Panc1 (cell line): ENCODE data around the gene KIF25. TPM values are rescaled to one million over a fixed set of nuclear protein-coding genes. Genes with fewer than 3 reads are reported as not detected.

Experiments used
- ATAC-seq: fragments of 200-7000 bp; cut with Tn5 transposase; 2 replicates; pipeline ENCODE4 v1.9.1; 2020; ENCODE audit warnings: mild to moderate bottlenecking, moderate library complexity
- Bru-seq: library from RNA; stranded (reverse); fragments of 400-500 nt; gene quantifications from one replicate; lab custom pipeline; 2021; lab: Mats Ljungman, UMichigan
- BruChase-seq, 2 experiments: library from RNA; stranded (reverse); fragments of 400-500 nt; gene quantifications; one replicate each; lab custom pipeline; 2021; lab: Mats Ljungman, UMichigan
- BruUV-seq: library from RNA; stranded (reverse); fragments of 400-500 nt; replicated peaks from 2 replicates; lab custom pipeline; 2021; lab: Mats Ljungman, UMichigan
- CTCF ChIA-PET: fragments of 300-600 bp; sonication (Branson Sonifier 250); formaldehyde crosslinking; loops from one replicate; lab custom pipeline; 2022; ENCODE audit warnings: antibody characterized with exemption; lab: Charles Lee
- POLR2A ChIA-PET: fragments of 300-600 bp; sonication (Branson Sonifier 250); formaldehyde crosslinking; loops from one replicate; lab custom pipeline; 2022; ENCODE audit warnings: antibody characterized with exemption; lab: Charles Lee
- DNase-seq: peaks from one replicate; pipeline ENCODE4 v3.0.0-alpha.2; 2010; ENCODE audit warnings: low read depth, low spot score
- H3K27ac ChIP-seq: 2 replicates; pipeline ENCODE4 v1.5.1; 2011; ENCODE audit warnings: mild to moderate bottlenecking, low read length, inconsistent platforms
- H3K27me3 ChIP-seq: fragments of 200-500 bp; sonication (Bioruptor generic); 2 replicates; pipeline ENCODE4 v1.6.0; 2014; ENCODE audit warnings: low read length, inconsistent platforms; ENCODE audit not compliant: control insufficient read depth, insufficient read depth
- H3K36me3 ChIP-seq: fragments of 200-500 bp; sonication (Bioruptor generic); 2 replicates; pipeline ENCODE4 v1.5.1; 2014; ENCODE audit warnings: inconsistent platforms, mild to moderate bottlenecking, low read length, moderate library complexity; ENCODE audit not compliant: control insufficient read depth, insufficient read depth
- H3K4me1 ChIP-seq: 2 replicates; pipeline ENCODE4 v1.5.1; 2011; ENCODE audit warnings: inconsistent platforms, mild to moderate bottlenecking, low read length, moderate library complexity; ENCODE audit not compliant: control insufficient read depth, insufficient read depth
- H3K4me3 ChIP-seq, 2 experiments: 2 replicates each; pipeline ENCODE4 v1.5.1; 2011 to 2012; ENCODE audit warnings: low read depth in 2 of 2, low read length in 2 of 2, mild to moderate bottlenecking in 2 of 2, inconsistent platforms in 1 of 2, moderate library complexity in 1 of 2
- H3K9me3 ChIP-seq: fragments of 200-500 bp; sonication (Bioruptor generic); 2 replicates; pipeline ENCODE4 v1.5.1; 2014; ENCODE audit warnings: low read depth, mild to moderate bottlenecking, inconsistent platforms, low read length, moderate library complexity; ENCODE audit not compliant: control insufficient read depth, insufficient read depth
- CTCF ChIP-seq: fragments of 450-650 bp; IDR thresholded peaks from 2 replicates; pipeline ENCODE4 v1.5.1; 2017; ENCODE audit warnings: mild to moderate bottlenecking
- POLR2AphosphoS5 ChIP-seq: IDR thresholded peaks from 2 replicates; pipeline ENCODE4 v1.6.1; 2012; ENCODE audit warnings: mild to moderate bottlenecking, low read depth, low read length, moderate library complexity
- REST ChIP-seq, 2 experiments: IDR thresholded peaks; 2 replicates each; pipeline ENCODE4 v1.6.1; 2011 to 2012; ENCODE audit warnings: low read depth in 2 of 2, control low read depth in 1 of 2, low read length in 1 of 2, mild to moderate bottlenecking in 1 of 2, moderate library complexity in 1 of 2; ENCODE audit not compliant: insufficient read depth in 1 of 2
- SIN3A ChIP-seq: IDR thresholded peaks from 2 replicates; pipeline ENCODE4 v1.6.1; 2012; ENCODE audit warnings: low read depth, mild to moderate bottlenecking, low read length, moderate library complexity, borderline replicate concordance; ENCODE audit not compliant: insufficient read depth
- TCF7L2 ChIP-seq: IDR thresholded peaks from 2 replicates; pipeline ENCODE4 v1.6.1; 2011; ENCODE audit warnings: mild to moderate bottlenecking, low read depth, low read length, inconsistent platforms
- in situ Hi-C: cut with HindIII; loops from 2 replicates; pipeline ENCODE4 v1.10.0; 2016; ENCODE audit warnings: low sequenced_read_pairs, low pct_unique_long_range_greater_than_20kb
- intact Hi-C: fragments of 100-400 bp; cut with micrococcal nuclease; formaldehyde crosslinking; loops from one replicate; pipeline ENCODE4 v1.10.0; 2022; ENCODE audit not compliant: unreplicated experiment
- long read RNA-seq: library from polyadenylated mRNA; unstranded; transcript quantifications from one replicate; pipeline ENCODE4 v2.0.0, GENCODE V29; 2021; ENCODE audit not compliant: unreplicated experiment
- polyA plus RNA-seq: library from polyadenylated mRNA; unstranded; fragments of >200 nt; gene quantifications from one replicate; pipeline ENCODE4 v1.2.1, GENCODE V29; 2012; ENCODE audit warnings: missing spikeins; ENCODE audit not compliant: insufficient read length
- total RNA-seq: library from RNA; stranded (reverse); gene quantifications from one replicate; pipeline ENCODE4 v1.2.1, GENCODE V29; 2021; ENCODE audit not compliant: unreplicated experiment

The KIF25 gene
- total RNA-seq (0.44 TPM), Bru-seq, nascent RNA (percentile 20 among the genes with signal in this experiment), BruChase-seq, experiment 1, labeled RNA remaining after a 2-hour chase (percentile 17 among the genes with signal in this experiment), BruChase-seq, experiment 2, labeled RNA remaining after a 6-hour chase (percentile 16 among the genes with signal in this experiment)
- 0.75 TPM for polyA plus RNA-seq
- long read RNA-seq, partial matches to known transcripts = 1 of 2 reads
- long read RNA-seq, other reads (novel, unspliced or antisense) = 1 of 2 reads

GRCh38 chr6:167997642-167998041, at the start of gene KIF25:
KIF25 (plus strand) TSS chr6:167997671; CDS start chr6:168029586, 31,915 bp downstream.
- Histone ChIP-seq H3K36me3 (no peaks in the 10 kb centered on the region), H3K4me1 (peaks cover 22% of the 10 kb centered on the region), H3K27ac (peak within 1 kb of the TSS; percentile 3; the same call in 1 of the 2 replicates), H3K9me3 (no peaks in the 10 kb centered on the region), H3K27me3 (no peaks in the 10 kb centered on the region), H3K4me3 (peak within 1 kb of the TSS in 1 of 2 experiments; percentile 24; a peak in 1 of 4 replicates)
- ChIA-PET POLR2A (no interaction called here), CTCF (interaction anchor here (0.6 kb wide), 1 partner anchor 34 kb away, joined by 3 read pairs; no protein-coding TSS in a partner anchor)
- ATAC-seq (no peak), DNase-seq (no peak)
- no TSS peak for BruUV-seq
- no peak for TF ChIP-seq TCF7L2
- TF ChIP-seq REST (IDR thresholded peaks at IDR 0.05; ENCODE audit: insufficient read depth in 1 of 2, low read depth in 2 of 2, low read length in 1 of 2) = no peak
- no peak for TF ChIP-seq SIN3A
- TF ChIP-seq CTCF = no peak
- TF ChIP-seq POLR2AphosphoS5 = no peak
- intact Hi-C loops (no loop called here), in situ Hi-C loops (no loop called here)

GRCh38 chr6:167947716-167948115, 49.8 kb upstream of the KIF25 start:
- in situ Hi-C loops = no loop called here
- Histone ChIP-seq H3K4me1 (no peaks in the 10 kb centered on the region), H3K36me3 (peaks cover 41% of the 10 kb centered on the region), H3K4me3 (no peak overlapping the region), H3K9me3 (no peaks in the 10 kb centered on the region), H3K27me3 (no peaks in the 10 kb centered on the region), H3K27ac (no peak overlapping the region)
- ATAC-seq (no peak), DNase-seq (no peak)
- BruUV-seq = no TSS peak
- ChIA-PET POLR2A (no interaction called here), CTCF (interaction anchor here (0.6 kb wide), 1 partner anchor 944 kb away, joined by 3 read pairs; no protein-coding TSS in a partner anchor)
- intact Hi-C loops = no loop called here
- TF ChIP-seq CTCF (no peak), TCF7L2 (no peak), REST (IDR thresholded peaks at IDR 0.05; ENCODE audit: insufficient read depth in 1 of 2, low read depth in 2 of 2, low read length in 1 of 2) (no peak), SIN3A (no peak), POLR2AphosphoS5 (no peak)
